HG02678 (cell line): Measurements from ENCODE around the gene HGFAC.

ENCODE experiments used
- ATAC-seq: cut with Tn5 transposase; IDR thresholded peaks from one replicate; pipeline ENCODE4 v1.9.1; 2021; ENCODE audit warnings: mild to moderate bottlenecking, moderate library complexity; ENCODE audit not compliant: unreplicated experiment

HGFAC gene

DNA sequence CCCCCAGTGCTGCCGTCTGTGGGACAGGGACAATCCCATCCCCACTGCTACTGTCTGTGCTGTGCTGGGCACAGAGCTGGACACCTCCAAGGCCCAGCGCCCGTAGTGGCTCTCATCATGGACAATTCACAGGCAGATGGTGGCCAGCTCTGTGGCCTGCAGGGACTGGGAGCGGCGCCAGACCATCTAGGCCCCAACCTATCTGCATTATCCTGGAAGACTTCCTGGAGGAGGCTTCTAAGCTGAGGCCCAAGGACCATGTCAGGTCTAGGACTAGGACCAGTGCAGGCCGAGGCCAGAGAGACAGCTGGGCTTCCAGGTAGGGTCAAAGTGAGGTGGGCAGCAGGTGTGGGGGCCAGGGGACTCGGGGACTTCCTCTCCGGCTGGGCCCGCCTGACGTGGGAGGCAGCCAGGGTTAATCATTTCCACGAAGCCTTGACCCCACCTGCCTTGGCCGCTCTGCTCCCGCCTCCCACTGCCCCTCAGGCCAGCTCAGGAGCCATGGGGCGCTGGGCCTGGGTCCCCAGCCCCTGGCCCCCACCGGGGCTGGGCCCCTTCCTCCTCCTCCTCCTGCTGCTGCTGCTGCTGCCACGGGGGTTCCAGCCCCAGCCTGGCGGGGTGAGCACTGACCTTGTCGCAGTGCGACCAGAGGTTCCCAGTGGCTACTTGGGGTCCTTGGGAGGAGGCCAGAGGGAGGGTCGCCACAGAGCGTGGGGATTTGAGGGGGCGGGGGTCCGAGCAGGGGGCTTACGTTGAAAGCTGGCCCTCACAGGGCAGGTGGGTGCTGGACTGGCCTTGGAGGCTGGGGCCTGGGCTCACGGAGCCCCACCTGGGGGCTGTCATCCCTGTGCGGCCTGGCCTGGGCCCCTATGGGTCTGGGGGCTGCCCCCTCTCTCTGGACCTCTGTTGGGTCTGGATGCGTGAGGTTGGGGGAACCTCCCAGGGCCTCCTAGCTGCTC lies at the start of gene HGFAC:
TSS of gene HGFAC (plus strand) at position 468 of the 959 bp plus-strand sequence. CDS start at position 502, 34 bp downstream.
- ATAC-seq, result no peak

DNA sequence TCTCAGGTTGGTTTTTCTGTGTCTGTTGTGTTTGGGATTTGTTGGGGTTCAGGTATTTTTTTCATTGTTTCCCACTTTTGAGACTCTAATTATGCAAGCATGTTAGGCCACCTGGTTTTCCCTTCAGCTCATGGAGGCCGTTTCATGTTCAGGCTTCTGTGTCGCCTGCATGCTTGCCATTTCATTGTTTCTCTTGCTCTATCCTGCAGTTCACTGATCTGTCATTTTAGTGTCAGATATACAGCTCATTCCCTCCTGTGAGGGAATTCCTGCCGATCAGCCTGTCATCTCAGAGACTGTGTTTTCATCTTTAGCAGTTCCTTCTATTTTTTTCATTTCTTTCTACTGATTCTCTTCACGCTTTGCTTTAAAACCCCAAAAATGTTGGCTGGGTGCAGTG lies 49.4 kb upstream of the HGFAC start:
- ATAC-seq, result no peak

DNA sequence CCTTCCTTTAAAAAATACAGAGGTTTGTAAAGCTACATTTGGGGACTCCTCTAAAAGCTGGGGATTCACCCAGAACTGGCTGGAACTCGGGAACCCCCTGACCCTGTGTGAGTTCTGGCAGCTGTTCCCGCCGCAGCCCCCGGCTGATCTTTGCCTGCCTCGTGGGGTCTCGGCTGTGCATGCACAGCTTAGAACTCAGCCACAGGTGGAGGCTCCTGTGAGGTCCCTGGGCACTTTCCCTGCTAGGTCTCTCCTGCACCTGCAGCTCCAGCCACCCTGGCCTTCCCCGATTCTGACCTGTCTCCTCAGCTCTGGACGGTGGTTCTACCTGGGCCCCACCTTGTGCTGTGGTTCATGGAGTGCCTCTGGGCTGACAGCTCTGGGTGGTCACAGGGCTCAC lies 48.6 kb upstream of the HGFAC start:
- no peak for ATAC-seq

DNA sequence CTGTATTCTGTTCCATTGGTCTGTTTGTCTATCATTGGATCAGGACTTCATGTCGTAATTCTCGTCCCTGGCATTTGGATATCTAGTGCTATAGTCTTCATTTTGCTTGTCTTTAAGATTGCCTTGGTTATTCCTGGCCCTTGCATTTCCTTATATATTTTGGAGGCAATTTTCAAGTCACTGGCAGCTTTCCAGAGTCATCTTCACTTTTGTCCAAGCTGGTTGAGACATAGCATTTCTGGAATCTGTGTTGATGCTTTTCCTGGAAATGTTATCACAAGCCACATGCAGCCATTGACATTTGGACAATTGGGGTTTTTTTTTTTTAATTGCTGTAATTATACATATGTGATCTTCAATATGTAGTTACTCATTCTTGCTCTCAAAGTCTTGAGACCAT lies 45.2 kb upstream of the HGFAC start:
- ATAC-seq, result no peak

DNA sequence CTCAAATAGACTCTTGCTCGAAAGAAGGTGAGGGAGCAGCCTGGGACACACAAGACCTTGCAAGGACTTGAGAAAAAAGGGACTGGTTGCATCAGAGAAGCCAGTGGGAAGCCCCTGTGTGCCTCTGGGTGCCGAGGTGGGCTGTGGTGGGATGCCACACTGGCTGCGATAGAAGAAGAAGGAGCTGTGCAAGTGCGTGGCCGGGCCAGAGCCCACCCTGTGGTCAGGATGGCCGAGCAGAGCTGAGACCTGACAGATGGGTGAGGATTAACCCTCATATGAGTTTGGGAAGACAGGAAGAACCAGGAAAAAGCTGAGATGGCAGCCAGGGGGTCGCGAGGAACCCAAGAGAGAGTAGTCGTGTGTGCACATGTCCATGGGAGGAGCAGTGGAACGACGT lies 44.6 kb upstream of the HGFAC start:
- ATAC-seq, result no peak

DNA sequence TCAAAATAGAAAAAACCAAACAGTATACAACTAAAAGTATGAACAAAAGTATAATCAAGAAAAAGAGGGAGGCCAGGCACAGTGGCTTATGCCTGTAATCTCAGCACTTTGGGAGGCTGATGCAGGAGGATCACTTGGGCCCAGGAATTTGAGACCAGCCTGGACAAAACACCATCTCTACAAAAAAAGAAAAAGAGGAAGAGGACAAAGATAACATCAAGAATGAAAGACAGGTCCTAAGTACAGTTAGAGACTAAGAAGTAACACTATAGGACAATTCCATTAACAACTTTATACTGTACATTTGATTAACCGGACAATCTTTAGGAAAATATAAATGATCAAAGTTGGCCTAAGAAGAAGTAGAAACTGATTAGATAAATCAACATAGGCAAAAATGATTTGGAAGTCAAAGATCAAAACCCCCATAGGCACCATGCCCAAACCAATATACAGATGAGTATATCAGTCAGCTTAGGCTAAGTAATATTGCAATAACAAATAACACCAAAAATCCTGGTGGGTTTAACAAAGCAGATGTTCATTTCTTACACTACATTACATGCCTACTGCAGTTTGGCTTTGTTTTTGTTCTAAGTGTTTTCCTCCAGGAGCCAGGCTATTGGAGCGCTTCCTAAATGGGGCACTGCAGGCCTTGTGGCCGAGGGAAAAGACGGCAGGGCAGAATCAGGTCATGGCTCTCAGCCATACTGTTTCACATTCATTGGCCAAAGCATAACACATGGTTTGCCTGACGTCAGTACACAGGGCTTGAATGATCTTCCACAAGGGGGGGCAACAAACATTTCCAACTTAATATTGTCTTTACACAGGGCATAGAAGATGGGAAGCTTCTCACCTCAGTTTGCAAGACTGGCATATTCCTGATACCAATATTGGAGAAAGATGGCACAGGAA lies 42.2 kb upstream of the HGFAC start:
- ATAC-seq, result no peak

DNA sequence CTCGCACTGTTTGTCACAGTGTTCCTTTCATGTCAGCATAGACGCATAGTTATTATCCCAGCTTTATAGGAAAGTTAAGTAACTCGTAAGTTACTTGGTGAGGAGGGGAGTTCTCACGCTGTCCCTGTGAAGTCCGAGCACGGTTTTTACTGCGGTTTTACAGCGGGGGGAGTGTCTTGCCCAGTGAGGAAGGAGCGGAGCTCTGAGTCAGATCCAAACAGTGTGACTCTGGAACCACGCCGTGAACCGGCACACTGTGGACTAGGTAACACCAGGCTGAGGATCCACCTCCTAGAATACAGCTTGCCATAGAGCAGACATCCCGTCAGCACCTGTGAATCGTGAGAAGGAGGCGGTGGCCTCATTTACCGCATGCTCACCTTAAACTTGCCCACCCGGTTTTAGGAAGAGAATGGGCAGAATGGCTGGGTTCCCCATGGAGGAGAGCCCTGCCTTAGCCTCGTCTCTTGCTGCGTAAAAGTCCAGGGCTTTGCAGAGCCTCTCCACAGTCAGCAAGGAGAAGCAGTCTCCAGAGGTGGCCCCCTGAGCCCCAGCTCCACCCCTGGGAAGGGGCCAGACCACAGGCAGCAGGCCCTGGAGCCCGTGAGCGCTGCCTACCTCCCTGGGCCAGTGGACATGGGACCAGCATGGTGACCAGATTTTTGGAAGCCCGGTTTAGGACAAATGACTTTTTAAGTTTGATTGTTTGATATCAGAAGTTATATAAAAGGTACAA lies 40.2 kb upstream of the HGFAC start:
- no peak for ATAC-seq

DNA sequence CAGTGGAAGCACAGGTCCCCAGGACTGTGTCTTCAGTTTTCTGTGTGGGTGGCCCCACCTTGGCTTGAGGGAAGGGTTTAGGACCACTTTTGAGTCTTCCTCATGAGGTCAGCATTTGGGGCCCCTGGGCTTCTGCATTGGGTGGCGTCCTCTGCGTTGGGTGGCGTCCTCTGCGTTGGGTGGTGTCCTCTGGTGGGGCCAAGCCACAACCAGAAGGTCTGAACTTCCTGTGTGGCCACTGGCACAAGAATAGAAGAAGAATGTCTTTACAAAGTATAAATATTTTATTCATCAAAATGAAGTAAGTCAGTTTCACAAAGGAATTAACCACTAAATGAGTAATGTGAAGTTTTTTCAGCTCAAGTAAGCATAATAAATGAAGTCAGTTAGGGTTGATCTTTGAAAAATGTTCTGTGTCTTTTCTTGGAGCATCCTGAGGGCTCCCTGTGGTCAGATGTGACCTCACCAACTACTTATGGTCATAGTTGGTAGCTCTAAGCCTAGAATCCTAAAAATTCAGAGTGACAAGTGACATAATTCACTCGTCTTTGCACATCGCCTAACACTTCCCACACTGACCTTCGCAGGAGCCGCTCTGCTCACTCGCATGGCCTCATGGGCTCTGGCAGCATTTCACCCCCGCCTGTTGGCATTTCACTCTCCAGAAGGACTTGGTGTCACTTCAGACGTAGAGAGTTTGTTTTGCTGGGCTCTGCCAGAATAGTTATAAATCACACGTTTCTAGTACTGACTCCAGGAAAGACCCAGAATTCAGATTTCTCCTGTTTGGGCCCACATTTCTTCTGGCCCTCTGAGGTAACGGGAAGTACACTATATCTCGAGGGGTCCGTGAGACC lies 39.0 kb upstream of the HGFAC start:
- no peak for ATAC-seq

DNA sequence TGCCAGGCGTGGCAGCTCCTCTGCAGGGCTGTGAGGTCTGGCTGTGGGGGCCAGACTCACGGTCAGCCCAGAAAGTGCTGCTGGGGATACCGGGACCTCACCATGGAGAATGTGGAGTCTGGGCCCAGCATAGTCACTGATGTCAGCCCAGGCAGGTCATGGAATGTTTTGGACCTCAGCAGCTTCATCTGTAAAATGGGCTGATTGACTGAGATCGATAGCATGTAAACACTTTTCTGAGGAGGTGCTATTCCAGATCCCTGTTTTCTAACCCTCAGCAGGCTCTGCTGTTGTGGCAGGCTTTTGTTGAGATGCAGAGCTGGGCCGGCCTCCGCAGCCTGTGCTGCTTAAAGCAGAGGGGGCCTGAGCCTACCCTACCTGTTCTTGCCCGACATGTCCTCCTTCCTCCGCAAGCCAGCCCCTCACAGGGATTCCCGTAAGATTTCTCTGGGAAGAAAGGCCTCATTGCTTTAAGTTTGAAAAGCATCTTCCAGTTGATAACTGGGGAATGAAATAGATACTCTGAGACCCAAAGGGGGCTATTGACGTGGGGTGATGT lies 38.3 kb upstream of the HGFAC start:
- ATAC-seq, result no peak

DNA sequence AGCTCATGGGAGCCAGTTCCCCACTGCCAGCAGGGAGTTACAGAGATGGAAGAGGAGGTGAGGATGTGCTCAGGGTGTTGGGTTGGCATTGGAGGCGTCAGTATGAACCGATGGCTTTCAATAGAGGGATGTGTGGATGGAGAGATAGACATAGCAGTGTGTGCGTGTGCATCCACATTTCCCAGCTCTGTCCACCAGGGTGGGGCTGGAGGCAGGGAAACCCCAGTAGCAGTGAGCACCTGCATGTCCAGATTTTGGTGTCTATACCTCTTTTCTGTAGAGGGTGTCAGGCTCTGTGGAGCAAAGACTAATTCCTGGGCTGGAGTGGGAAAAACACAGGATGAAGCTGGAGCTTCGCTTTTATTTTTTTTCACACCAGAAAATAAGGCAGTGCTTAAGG lies 37.2 kb upstream of the HGFAC start:
- ATAC-seq, result no peak

DNA sequence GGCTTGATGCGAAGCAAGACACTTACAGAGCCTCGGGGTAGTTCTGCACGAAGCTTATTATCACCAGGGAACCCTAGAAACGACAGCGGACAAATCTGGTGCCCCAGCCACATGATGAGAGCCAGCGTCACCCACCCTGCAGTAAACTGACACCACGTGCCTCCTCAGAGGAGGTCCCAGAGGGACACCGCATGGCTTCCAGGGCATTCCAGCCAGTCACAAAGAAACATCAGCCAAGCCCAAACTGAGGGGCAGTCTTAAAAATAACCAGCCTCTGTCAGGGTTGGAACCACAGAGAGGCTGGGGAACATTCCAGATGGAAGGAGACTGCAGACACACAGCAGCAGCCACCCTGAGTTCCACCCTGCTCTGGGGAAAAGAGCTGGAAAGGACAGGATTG lies 36.6 kb upstream of the HGFAC start:
- no peak for ATAC-seq

DNA sequence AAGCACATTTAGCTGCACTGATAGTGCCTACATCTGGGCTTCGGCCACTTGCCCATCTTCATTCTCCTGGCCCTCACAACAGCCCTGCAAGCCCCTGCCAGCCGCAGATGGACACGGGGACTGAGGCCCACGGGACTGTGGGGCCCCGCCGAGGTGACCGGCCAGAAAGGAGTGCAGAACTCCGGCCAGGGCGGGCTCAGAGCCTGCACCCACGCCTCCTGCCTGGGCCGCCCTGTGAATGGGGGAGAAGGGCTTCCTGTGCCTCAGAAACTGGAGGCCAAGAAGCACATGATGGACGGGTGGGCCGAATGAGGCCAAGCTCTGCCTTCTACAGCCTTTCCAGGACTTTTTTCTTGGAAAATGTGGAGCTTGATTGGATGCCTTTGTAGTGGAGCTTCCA lies 35.7 kb upstream of the HGFAC start:
- ATAC-seq, result no peak

DNA sequence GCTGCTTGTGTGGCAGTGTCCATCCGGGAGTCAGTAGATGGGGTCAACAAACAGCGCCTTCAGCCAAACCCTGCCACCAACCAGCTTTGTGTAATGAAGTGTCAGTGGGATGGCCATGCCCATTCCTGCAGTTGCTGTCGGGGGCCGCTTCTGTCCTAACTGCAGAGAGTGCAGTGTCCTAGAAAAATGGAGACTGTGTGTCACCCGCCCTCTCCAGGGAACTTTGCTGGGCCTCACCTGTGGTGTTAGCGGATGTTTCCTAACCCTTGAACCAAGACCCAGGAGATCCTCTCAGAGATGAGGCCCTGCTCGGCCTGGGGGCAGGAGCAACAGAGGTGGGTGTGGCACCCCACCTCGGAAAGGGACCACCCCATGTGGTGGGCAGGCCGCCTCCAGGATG lies 35.3 kb upstream of the HGFAC start:
- ATAC-seq, result no peak

DNA sequence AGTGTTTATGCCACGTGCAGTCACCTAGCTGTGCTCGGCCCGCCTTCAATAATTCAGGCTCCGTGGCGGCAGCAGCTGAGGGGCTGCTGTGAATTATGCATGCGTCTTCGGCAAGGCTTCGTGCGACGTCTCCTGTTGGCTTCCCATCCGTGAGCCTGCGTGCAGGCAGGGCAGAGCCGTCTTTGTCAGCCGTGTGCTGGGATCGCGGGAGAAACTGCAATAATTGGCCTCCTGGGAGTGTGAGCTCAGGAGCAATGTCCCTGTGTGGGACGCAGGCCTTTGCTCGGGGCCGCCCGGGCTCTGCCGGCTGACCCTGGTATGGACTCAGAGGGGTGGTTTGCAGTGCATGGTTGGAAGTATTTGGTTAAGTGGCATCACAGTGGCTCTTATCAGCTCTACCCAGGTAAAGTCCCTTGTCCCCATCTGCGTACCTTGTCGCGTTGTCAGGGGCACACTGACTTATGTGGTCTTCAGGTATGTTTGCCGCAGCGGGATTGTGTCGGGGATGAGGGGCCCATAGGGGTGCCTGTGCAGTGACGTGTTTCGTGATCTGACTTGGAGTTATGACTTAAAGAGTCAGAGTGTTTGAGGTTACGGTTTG lies 34.5 kb upstream of the HGFAC start:
- no peak for ATAC-seq

DNA sequence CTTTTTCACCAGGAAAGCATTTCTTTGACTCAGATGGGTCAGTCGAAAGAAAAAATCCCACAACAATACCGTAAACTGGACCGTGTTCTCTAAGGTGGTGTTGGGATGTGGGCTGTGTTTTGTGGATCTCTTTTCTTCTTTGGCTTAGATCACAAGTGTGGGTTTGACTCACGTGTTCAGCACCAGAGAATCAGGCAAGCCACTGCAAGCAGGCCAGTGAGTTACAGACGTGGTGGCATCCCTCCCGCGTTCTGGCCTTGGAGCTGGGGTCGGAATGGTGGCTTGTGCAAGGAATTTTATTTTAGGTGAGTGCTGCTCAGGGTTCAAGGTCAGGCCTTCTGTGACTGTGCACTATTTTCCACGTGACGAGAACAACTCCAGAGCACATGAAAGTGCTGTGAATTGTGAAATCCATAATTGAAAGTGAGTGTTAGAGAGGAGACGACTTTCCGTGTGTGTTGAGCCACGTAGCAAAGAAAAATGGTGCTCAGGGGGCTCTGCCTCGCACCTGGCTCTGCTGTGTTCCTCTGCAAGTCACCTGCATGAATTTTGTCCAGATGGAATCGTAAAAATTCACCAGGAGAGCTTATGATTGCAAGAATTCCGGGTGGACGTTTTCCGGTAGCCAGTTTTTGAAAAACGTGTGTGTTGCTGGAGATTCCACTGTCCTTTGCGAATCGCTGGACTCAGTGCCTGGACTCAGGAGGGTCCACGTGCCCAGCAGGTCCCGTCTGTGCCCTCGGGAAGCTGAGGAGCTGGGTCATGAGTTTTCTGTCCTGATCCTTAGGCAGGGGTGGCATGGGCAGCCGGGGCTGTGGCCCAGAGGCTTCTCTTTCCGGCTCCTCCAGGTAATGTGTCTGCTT lies 33.6 kb upstream of the HGFAC start:
- no peak for ATAC-seq

DNA sequence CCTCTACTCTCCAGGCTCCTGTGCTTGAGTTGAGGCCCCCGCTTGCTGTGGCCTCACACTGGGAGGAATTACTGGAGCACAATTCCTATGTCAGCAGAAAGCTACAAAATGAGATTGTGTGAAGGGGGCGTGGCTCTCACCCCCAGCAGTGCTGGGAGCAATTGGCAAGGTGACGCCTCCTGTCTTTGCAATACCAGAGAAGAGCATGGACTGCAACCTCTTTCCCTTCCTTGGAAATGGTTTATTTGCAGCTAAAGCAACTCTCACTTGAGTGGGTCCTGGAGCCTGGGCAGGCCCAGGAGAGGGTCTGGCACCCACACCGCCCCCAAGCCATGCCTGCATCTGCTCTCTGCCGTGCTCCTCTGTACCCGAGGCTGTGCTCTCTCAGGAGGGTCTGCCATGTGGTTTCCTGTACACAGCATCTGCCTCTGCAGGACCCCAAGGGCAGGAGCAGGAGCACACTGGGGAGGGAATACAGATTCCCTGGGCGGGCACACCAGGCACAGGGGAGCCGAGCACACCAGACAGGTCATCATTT lies 32.9 kb upstream of the HGFAC start:
- no peak for ATAC-seq

DNA sequence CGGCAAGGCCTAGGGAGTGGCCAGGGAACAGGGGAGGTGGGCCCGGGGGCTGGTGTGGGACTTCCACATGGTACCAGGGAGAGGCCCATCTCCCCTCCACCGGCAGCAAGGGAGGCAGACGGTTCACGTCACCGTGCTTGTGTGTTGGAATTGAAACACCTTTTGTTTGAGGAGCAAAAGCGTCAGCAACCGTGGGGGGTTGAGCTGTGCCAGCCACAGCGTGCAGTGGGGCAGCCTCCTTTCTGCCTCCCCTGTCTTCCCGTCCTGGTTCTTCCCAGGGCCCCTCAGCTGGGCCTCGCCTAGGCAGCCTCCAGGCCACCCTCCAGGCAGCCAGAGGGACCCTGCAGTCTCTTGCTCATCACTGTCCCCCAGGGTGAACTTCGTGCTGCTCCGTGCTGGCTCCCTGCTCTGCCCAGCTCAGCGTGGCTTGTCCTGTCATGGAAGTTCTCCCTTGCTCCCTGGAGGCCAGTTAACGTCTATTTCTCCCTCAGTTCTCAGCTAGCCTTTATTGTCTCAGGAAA lies 32.1 kb upstream of the HGFAC start:
- ATAC-seq, result no peak
